CD14-positive monocyte (primary cell): ENCODE measurements around the gene SULT2A1. TPM values are rescaled to one million over a fixed set of nuclear protein-coding genes. Genes with fewer than 3 reads are reported as not detected.

ENCODE experiments used
- DNase-seq, 3 donors: peaks; one replicate each; pipeline ENCODE4 v3.0.0-alpha.2; 2011 to 2022
- H2AFZ ChIP-seq: 2 replicates; pipeline ENCODE4 v1.6.0; 2012; ENCODE audit warnings: mild to moderate bottlenecking, low read depth, low read length, inconsistent platforms; ENCODE audit not compliant: insufficient read depth, poor library complexity, severe bottlenecking
- H3K27ac ChIP-seq, 2 donors: 1 replicate in 1 of 2; 2 replicates in 1 of 2; pipeline ENCODE4 v1.5.1; 2012 to 2013; ENCODE audit warnings: low read length in 2 of 2, control low read depth in 1 of 2, inconsistent platforms in 1 of 2, low read depth in 1 of 2, mild to moderate bottlenecking in 1 of 2
- H3K27me3 ChIP-seq, 2 donors: one replicate each; pipeline versions ENCODE4 v1.6.0 to v1.6.1; 2011 to 2013; ENCODE audit warnings: low read length in 2 of 2; ENCODE audit not compliant: control insufficient read depth in 2 of 2, insufficient read depth in 2 of 2
- H3K36me3 ChIP-seq, 2 donors: replicated peaks in 1 of 2; 1 replicate in 1 of 2; 2 replicates in 1 of 2; pipeline versions ENCODE4 v1.5.1 to v1.6.1; 2012 to 2013; ENCODE audit warnings: low read length in 2 of 2, control low read depth in 1 of 2, inconsistent platforms in 1 of 2, mild to moderate bottlenecking in 1 of 2; ENCODE audit not compliant: insufficient read depth in 2 of 2, control insufficient read depth in 1 of 2
- H3K4me1 ChIP-seq, 2 donors: 1 replicate in 1 of 2; 2 replicates in 1 of 2; pipeline versions ENCODE4 v1.5.1 to v1.6.1; 2012 to 2013; ENCODE audit warnings: low read length in 2 of 2, control low read depth in 1 of 2, inconsistent platforms in 1 of 2, mild to moderate bottlenecking in 1 of 2, moderate library complexity in 1 of 2; ENCODE audit not compliant: insufficient read depth in 2 of 2, control insufficient read depth in 1 of 2
- H3K4me2 ChIP-seq: replicated peaks from 2 replicates; pipeline ENCODE3; 2012; ENCODE audit warnings: low read length, moderate library complexity, mild to moderate bottlenecking; ENCODE audit not compliant: poor library complexity, severe bottlenecking; ENCODE audit errors: extremely low read depth
- H3K4me3 ChIP-seq, 3 experiments: fragments of 200-600 bp in 1 of 3; sonication (generic) in 1 of 3; replicated peaks in 1 of 3; 1 replicate in 2 of 3; 2 replicates in 1 of 3; pipeline ENCODE4 v1.5.1; 2011 to 2013; ENCODE audit warnings: low read length in 3 of 3, mild to moderate bottlenecking in 3 of 3, control low read depth in 2 of 3, low read depth in 2 of 3, inconsistent platforms in 1 of 3, moderate library complexity in 1 of 3
- H3K79me2 ChIP-seq: 2 replicates; pipeline ENCODE4 v1.6.0; 2012; ENCODE audit warnings: mild to moderate bottlenecking, control low read depth, inconsistent platforms, low read length, moderate library complexity; ENCODE audit not compliant: insufficient read depth
- H3K9ac ChIP-seq: 2 replicates; pipeline ENCODE4 v1.6.0; 2017; ENCODE audit warnings: low read length, mild to moderate bottlenecking; ENCODE audit not compliant: insufficient read depth, poor library complexity, severe bottlenecking
- H3K9me3 ChIP-seq, 2 donors: replicated peaks in 1 of 2; 1 replicate in 1 of 2; 2 replicates in 1 of 2; pipeline versions ENCODE4 v1.5.1 to v1.6.1; 2012 to 2013; ENCODE audit warnings: low read length in 2 of 2, control low read depth in 1 of 2; ENCODE audit not compliant: control insufficient read depth in 1 of 2, insufficient read depth in 1 of 2
- H4K20me1 ChIP-seq: 2 replicates; pipeline ENCODE4 v1.6.0; 2012; ENCODE audit warnings: mild to moderate bottlenecking, low read length, control low read depth, moderate library complexity; ENCODE audit not compliant: insufficient read depth
- H3K27ac Mint-ChIP-seq, 7 donors: one replicate each; pipeline ENCODE4 v1.8.0; 2020; ENCODE audit warnings: mild to moderate bottlenecking in 7 of 7, mixed read lengths in 7 of 7, moderate library complexity in 6 of 7, inconsistent platforms in 2 of 7
- H3K27me3 Mint-ChIP-seq, 3 donors: one replicate each; pipeline ENCODE4 v1.8.0; 2021 to 2022; ENCODE audit warnings: low read depth in 3 of 3, mild to moderate bottlenecking in 3 of 3, mixed read lengths in 3 of 3, moderate library complexity in 3 of 3, inconsistent platforms in 1 of 3
- H3K36me3 Mint-ChIP-seq, 2 donors: one replicate each; pipeline ENCODE4 v1.8.0; 2020; ENCODE audit warnings: mixed read lengths in 2 of 2, inconsistent platforms in 1 of 2, mild to moderate bottlenecking in 1 of 2
- H3K4me1 Mint-ChIP-seq: one replicate; pipeline ENCODE4 v1.8.0; 2020; ENCODE audit warnings: mild to moderate bottlenecking, mixed read lengths
- H3K4me3 Mint-ChIP-seq, 2 donors: one replicate each; pipeline ENCODE4 v1.8.0; 2020; ENCODE audit warnings: mild to moderate bottlenecking in 2 of 2, mixed read lengths in 2 of 2, moderate library complexity in 1 of 2
- H3K9me3 Mint-ChIP-seq, 7 donors: one replicate each; pipeline ENCODE4 v1.8.0; 2020 to 2022; ENCODE audit warnings: mixed read lengths in 7 of 7, mild to moderate bottlenecking in 6 of 7, moderate library complexity in 6 of 7, inconsistent platforms in 2 of 7
- CTCF ChIP-seq: fragments of 200-600 bp; IDR thresholded peaks from one replicate; pipeline ENCODE4 v1.8.0; 2022; ENCODE audit warnings: antibody characterized with exemption, mild to moderate bottlenecking
- WGBS: methylation state at CpG from one replicate; pipeline ENCODE4 v1.1.5; 2013; ENCODE audit warnings: missing lambda C conversion rate; ENCODE audit not compliant: insufficient coverage; 5-methylcytosine and 5-hydroxymethylcytosine counted together
- intact Hi-C, 2 donors: fragments of 100-400 bp; cut with micrococcal nuclease; formaldehyde crosslinking; loops; one replicate each; pipeline versions ENCODE4 v1.15.0 to v1.15.1; 2023
- polyA plus RNA-seq, 3 donors: library from polyadenylated mRNA; depleted of rRNA in 1 of 3; unstranded in 2 of 3; stranded (reverse) in 1 of 3; fragments of 300-500 nt in 2 of 3; fragments of >200 nt in 1 of 3; fragmentation: Illumina TruSeq in 2 of 3; gene quantifications; 1 replicate in 2 of 3; 2 replicates in 1 of 3; pipeline ENCODE4 v1.2.3, GENCODE V29; 2012 to 2021

The SULT2A1 gene
- polyA plus RNA-seq, 3 donors = not detected

- Histone ChIP-seq H4K20me1 (no peaks in the 10 kb centered on the region), H3K79me2 (no peaks in the 10 kb centered on the region), H3K4me3 (no peak overlapping the region), H3K27me3 (peaks cover 4 to 23% of the 10 kb centered on the region in 2 donors), H3K36me3 (no peaks in the 10 kb centered on the region), H3K9ac (no peak overlapping the region), H2AFZ (peak overlapping the region; percentile 42), H3K4me1 (no peaks in the 10 kb centered on the region), H3K9me3 (no peaks in the 10 kb centered on the region), H3K27ac (no peak overlapping the region), H3K4me2 (no peak overlapping the region)
- no peak for DNase-seq
- peaks cover 0 to 14% (median 6%) of the 10 kb centered on the region in 7 donors for H3K9me3 Mint-ChIP-seq
- 58% methylated on average over 9 of the region's 10 CpGs for WGBS
- no peaks in the 10 kb centered on the region for H3K36me3 Mint-ChIP-seq
- intact Hi-C loops = no loop called here
- H3K27me3 Mint-ChIP-seq = peaks cover 27 to 48% (median 34%) of the 10 kb centered on the region in 3 donors
- H3K4me1 Mint-ChIP-seq = peaks cover 11% of the 10 kb centered on the region
- no peak overlapping the region for H3K4me3 Mint-ChIP-seq
- no peak overlapping the region for H3K27ac Mint-ChIP-seq
- TF ChIP-seq CTCF = no peak
Measured at GRCh38 chr19:47848425-47848822, 37.7 kb downstream of the SULT2A1 start.

GRCh38 chr19:47842941-47843340 is 43.2 kb downstream of the SULT2A1 start:
- H3K4me1 Mint-ChIP-seq = peaks cover 3% of the 10 kb centered on the region
- Histone ChIP-seq H3K9me3 (no peaks in the 10 kb centered on the region), H4K20me1 (no peaks in the 10 kb centered on the region), H3K4me2 (no peak overlapping the region), H3K79me2 (no peaks in the 10 kb centered on the region), H3K27ac (no peak overlapping the region), H2AFZ (no peak overlapping the region), H3K4me1 (no peaks in the 10 kb centered on the region), H3K4me3 (no peak overlapping the region), H3K36me3 (no peaks in the 10 kb centered on the region), H3K27me3 (no peaks in the 10 kb centered on the region), H3K9ac (no peak overlapping the region)
- TF ChIP-seq CTCF = no peak
- peaks cover 9 to 13% (median 11%) of the 10 kb centered on the region in 3 donors for H3K27me3 Mint-ChIP-seq
- H3K4me3 Mint-ChIP-seq = no peak overlapping the region
- no peaks in the 10 kb centered on the region for H3K36me3 Mint-ChIP-seq
- H3K27ac Mint-ChIP-seq = no peak overlapping the region
- H3K9me3 Mint-ChIP-seq = peaks cover 0 to under 1% (median 0%) of the 10 kb centered on the region in 7 donors
- intact Hi-C loops = no loop called here
- no peak for DNase-seq
- WGBS = 80% methylated on average over 3 of the region's 5 CpGs
